ENCODE results near the gene SLC17A8. TPM values are rescaled to one million over a fixed set of nuclear protein-coding genes. Genes with fewer than 3 reads are reported as not detected.

The SLC17A8 gene
- not detected in 2 replicates for total RNA-seq

GRCh38 chr12:100356644-100357223 is at the start of gene SLC17A8:
Gene SLC17A8 (plus strand): TSS chr12:100357074. CDS start chr12:100357392, 318 bp downstream.

Other genes starting within 250 kb of the SLC17A8 start
- 36.0 and 38.4 TPM in 2 replicates for gene BLTP3B, start 214.2 kb upstream of the SLC17A8 start, total RNA-seq
- 14.2 and 15.4 TPM in 2 replicates for gene ACTR6, start 156.3 kb upstream of the SLC17A8 start, total RNA-seq
- gene DEPDC4, start 90.0 kb upstream of the SLC17A8 start, total RNA-seq = 0.55 and 0.71 TPM in 2 replicates
- 28.4 and 29.4 TPM in 2 replicates for gene SCYL2, start 89.9 kb upstream of the SLC17A8 start, total RNA-seq
- gene NR1H4, start 116.8 kb downstream of the SLC17A8 start, total RNA-seq = 0.28 and 0.37 TPM in 2 replicates
- gene GAS2L3, start 216.6 kb downstream of the SLC17A8 start, total RNA-seq = 5.3 and 6.3 TPM in 2 replicates